A549 (cell line): ENCODE measurements around the gene MYH8.

ENCODE experiments used
- EP300 ChIP-seq, 2 experiments: fragments of >200 bp; sonication (Bioruptor Twin); formaldehyde crosslinking; IDR thresholded peaks; 2 replicates in 1 of 2; 3 replicates in 1 of 2; pipeline ENCODE4 v1.6.1; 2016 to 2017
- JUNB ChIP-seq: fragments of >200 bp; sonication (Bioruptor Twin); formaldehyde crosslinking; IDR thresholded peaks from 2 replicates; pipeline ENCODE4 v1.6.1; 2016
- KDM1A ChIP-seq: fragments of 200-600 bp; sonication (generic); IDR thresholded peaks from 2 replicates; pipeline ENCODE4 v1.6.1; 2016; ENCODE audit warnings: low read depth, mild to moderate bottlenecking
- POLR2A ChIP-seq: IDR thresholded peaks from 2 replicates; pipeline ENCODE4 v1.6.1; 2012; ENCODE audit warnings: mild to moderate bottlenecking, low read length
- RAD21 ChIP-seq, 2 experiments: fragments of >200 bp in 1 of 2; sonication (Bioruptor Twin) in 1 of 2; formaldehyde crosslinking in 1 of 2; IDR thresholded peaks in 1 of 2; conservative IDR thresholded peaks in 1 of 2; 2 replicates in 1 of 2; 3 replicates in 1 of 2; pipeline ENCODE4 v1.6.1; 2012 to 2018; ENCODE audit warnings: inconsistent platforms in 1 of 2
- TF ChIP-seq, protein P1 (sequence below): fragments of 200-600 bp; sonication (generic); IDR thresholded peaks from 2 replicates; pipeline ENCODE4 v1.6.1; 2016; ENCODE audit warnings: antibody characterized with exemption, mild to moderate bottlenecking, moderate library complexity
- TF ChIP-seq, protein P2 (sequence below): fragments of >200 bp; sonication (Bioruptor Twin); formaldehyde crosslinking; IDR thresholded peaks from 3 replicates; pipeline ENCODE4 v1.5.1; 2016

DNA sequence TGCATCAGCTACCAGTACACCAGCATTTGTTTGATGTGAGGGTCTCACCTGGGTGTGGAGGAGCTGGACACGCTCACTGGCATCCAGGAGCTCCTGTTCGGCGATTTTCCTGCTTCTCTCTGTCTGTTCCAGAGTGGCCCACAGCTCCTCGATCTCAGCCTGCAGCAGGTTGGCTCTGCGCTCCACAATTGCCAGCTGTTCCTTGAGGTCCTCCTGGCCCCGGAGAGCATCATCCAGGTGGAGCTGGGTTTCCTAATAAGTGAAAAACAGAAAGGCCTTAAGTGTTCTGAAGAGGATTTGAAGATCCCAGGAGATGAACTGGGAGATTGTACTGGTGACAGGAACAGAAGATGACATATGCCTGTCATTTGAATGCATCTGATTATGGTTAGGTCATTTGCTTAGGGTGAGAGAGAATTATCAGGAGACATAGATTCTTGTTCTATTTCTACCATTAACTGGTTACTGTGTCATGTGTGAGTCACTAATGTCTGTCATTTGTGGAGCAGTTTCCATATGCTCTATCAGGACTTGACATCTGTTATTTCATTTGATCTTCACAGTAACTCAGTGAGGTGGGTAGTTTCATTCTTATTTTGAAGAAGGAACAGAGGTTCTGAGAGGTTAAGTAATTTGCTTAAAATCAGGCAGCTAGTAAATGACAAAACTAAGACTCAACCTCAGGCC is 27.4 kb downstream of the MYH8 start:
- TF ChIP-seq, protein P1, sequence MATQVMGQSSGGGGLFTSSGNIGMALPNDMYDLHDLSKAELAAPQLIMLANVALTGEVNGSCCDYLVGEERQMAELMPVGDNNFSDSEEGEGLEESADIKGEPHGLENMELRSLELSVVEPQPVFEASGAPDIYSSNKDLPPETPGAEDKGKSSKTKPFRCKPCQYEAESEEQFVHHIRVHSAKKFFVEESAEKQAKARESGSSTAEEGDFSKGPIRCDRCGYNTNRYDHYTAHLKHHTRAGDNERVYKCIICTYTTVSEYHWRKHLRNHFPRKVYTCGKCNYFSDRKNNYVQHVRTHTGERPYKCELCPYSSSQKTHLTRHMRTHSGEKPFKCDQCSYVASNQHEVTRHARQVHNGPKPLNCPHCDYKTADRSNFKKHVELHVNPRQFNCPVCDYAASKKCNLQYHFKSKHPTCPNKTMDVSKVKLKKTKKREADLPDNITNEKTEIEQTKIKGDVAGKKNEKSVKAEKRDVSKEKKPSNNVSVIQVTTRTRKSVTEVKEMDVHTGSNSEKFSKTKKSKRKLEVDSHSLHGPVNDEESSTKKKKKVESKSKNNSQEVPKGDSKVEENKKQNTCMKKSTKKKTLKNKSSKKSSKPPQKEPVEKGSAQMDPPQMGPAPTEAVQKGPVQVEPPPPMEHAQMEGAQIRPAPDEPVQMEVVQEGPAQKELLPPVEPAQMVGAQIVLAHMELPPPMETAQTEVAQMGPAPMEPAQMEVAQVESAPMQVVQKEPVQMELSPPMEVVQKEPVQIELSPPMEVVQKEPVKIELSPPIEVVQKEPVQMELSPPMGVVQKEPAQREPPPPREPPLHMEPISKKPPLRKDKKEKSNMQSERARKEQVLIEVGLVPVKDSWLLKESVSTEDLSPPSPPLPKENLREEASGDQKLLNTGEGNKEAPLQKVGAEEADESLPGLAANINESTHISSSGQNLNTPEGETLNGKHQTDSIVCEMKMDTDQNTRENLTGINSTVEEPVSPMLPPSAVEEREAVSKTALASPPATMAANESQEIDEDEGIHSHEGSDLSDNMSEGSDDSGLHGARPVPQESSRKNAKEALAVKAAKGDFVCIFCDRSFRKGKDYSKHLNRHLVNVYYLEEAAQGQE: no peak
- TF ChIP-seq RAD21 (conservative IDR thresholded peaks at IDR 0.05 in 1 of 2, IDR thresholded peaks at IDR 0.05 in 1 of 2): no peak
- TF ChIP-seq, protein P2, sequence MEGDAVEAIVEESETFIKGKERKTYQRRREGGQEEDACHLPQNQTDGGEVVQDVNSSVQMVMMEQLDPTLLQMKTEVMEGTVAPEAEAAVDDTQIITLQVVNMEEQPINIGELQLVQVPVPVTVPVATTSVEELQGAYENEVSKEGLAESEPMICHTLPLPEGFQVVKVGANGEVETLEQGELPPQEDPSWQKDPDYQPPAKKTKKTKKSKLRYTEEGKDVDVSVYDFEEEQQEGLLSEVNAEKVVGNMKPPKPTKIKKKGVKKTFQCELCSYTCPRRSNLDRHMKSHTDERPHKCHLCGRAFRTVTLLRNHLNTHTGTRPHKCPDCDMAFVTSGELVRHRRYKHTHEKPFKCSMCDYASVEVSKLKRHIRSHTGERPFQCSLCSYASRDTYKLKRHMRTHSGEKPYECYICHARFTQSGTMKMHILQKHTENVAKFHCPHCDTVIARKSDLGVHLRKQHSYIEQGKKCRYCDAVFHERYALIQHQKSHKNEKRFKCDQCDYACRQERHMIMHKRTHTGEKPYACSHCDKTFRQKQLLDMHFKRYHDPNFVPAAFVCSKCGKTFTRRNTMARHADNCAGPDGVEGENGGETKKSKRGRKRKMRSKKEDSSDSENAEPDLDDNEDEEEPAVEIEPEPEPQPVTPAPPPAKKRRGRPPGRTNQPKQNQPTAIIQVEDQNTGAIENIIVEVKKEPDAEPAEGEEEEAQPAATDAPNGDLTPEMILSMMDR: no peak
- TF ChIP-seq EP300 (IDR thresholded peaks at IDR 0.05): no peak
- no peak for TF ChIP-seq POLR2A
- TF ChIP-seq JUNB: no peak
- no peak for TF ChIP-seq KDM1A
